Measurements from ENCODE around the gene EFCAB11. TPM values are rescaled to one million over a fixed set of nuclear protein-coding genes. Genes with fewer than 3 reads are reported as not detected.

The EFCAB11 gene
- total and polyA plus RNA-seq, 2 donors (not counting 1 experiment from before 2014, with no cell fraction given) = 2.6 to 4.0 TPM

- TF ChIP-seq EZH2 (IDR thresholded peaks at IDR 0.05; ENCODE audit: low read length, missing control alignments) = no peak
- no peak for TF ChIP-seq CTCF (conservative IDR thresholded peaks at IDR 0.05 in 1 of 2, IDR thresholded peaks at IDR 0.05 in 1 of 2; ENCODE audit: low read depth in 1 of 2, low read length in 2 of 2)
- H3K4me3 ChIP-seq (replicated peaks in 1 of 4; ENCODE audit: control extremely low read depth in 1 of 4, insufficient read depth in 1 of 4, low read depth in 3 of 4, low read length in 4 of 4) = no peak overlapping the region
- H3K27ac ChIP-seq (ENCODE audit: insufficient read depth, low read length) = no peak overlapping the region
- no peak overlapping the region for H3K9ac ChIP-seq (ENCODE audit: insufficient read depth, low read length)
- H3K4me1 ChIP-seq (ENCODE audit: control insufficient read depth, extremely low read depth, insufficient read depth, low read length) = no peaks in the 10 kb centered on the region
- H3K4me2 ChIP-seq (ENCODE audit: extremely low read depth, insufficient read depth, low read length) = no peak overlapping the region
- peaks cover 4% of the 10 kb centered on the region for H3K36me3 ChIP-seq (ENCODE audit: control insufficient read depth, insufficient read depth, low read length)
- H2AFZ ChIP-seq (ENCODE audit: low read length) = no peak overlapping the region
- no peaks in the 10 kb centered on the region for H3K79me2 ChIP-seq (ENCODE audit: control insufficient read depth, insufficient read depth, low read length)
- no peaks in the 10 kb centered on the region for H3K9me3 ChIP-seq (ENCODE audit: control insufficient read depth, insufficient read depth, low read depth, low read length)
- no peaks in the 10 kb centered on the region for H3K27me3 ChIP-seq (ENCODE audit: control insufficient read depth, insufficient read depth, low read length)
- H4K20me1 ChIP-seq (ENCODE audit: control insufficient read depth, extremely low read depth, insufficient read depth, low read length) = no peaks in the 10 kb centered on the region
- no peak for DNase-seq (ENCODE audit: low read depth in 2 of 2)
Observed at GRCh38 chr14:89978656-89979055, 24.1 kb upstream of the EFCAB11 start.

GRCh38 chr14:89977668-89978067 is 23.1 kb upstream of the EFCAB11 start:
- no peak for DNase-seq (ENCODE audit: low read depth in 2 of 2)
- H3K4me1 ChIP-seq (ENCODE audit: control insufficient read depth, extremely low read depth, insufficient read depth, low read length) = no peaks in the 10 kb centered on the region
- H2AFZ ChIP-seq (ENCODE audit: low read length) = no peak overlapping the region

GRCh38 chr14:89973234-89973823 is 18.8 kb upstream of the EFCAB11 start:
- no peak overlapping the region for H3K27ac ChIP-seq (ENCODE audit: insufficient read depth, low read length)
- H3K4me1 ChIP-seq (ENCODE audit: control insufficient read depth, extremely low read depth, insufficient read depth, low read length) = no peaks in the 10 kb centered on the region
- H4K20me1 ChIP-seq (ENCODE audit: control insufficient read depth, extremely low read depth, insufficient read depth, low read length) = no peaks in the 10 kb centered on the region
- peak; percentile 50 to 72 for DNase-seq (ENCODE audit: low read depth in 2 of 2)
- no peaks in the 10 kb centered on the region for H3K27me3 ChIP-seq (ENCODE audit: control insufficient read depth, insufficient read depth, low read length)
- TF ChIP-seq EZH2 (IDR thresholded peaks at IDR 0.05; ENCODE audit: low read length, missing control alignments) = no peak
- TF ChIP-seq CTCF (conservative IDR thresholded peaks at IDR 0.05 in 1 of 2, IDR thresholded peaks at IDR 0.05 in 1 of 2; ENCODE audit: low read depth in 1 of 2, low read length in 2 of 2) = peak; percentile 95 to 96
- H3K4me2 ChIP-seq (ENCODE audit: extremely low read depth, insufficient read depth, low read length) = no peak overlapping the region
- no peak overlapping the region for H3K9ac ChIP-seq (ENCODE audit: insufficient read depth, low read length)
- no peak overlapping the region for H2AFZ ChIP-seq (ENCODE audit: low read length)
- H3K79me2 ChIP-seq (ENCODE audit: control insufficient read depth, insufficient read depth, low read length) = no peaks in the 10 kb centered on the region
- H3K9me3 ChIP-seq (ENCODE audit: control insufficient read depth, insufficient read depth, low read depth, low read length) = no peaks in the 10 kb centered on the region
- H3K36me3 ChIP-seq (ENCODE audit: control insufficient read depth, insufficient read depth, low read length) = peaks cover 8% of the 10 kb centered on the region
- no peak overlapping the region for H3K4me3 ChIP-seq (replicated peaks in 1 of 4; ENCODE audit: control extremely low read depth in 1 of 4, insufficient read depth in 1 of 4, low read depth in 3 of 4, low read length in 4 of 4)

More at GRCh38 chr14:89977668-89978067, 23.1 kb upstream of the EFCAB11 start:
- Histone ChIP-seq H3K79me2 (ENCODE audit: control insufficient read depth, insufficient read depth, low read length) (no peaks in the 10 kb centered on the region), H3K9ac (ENCODE audit: insufficient read depth, low read length) (no peak overlapping the region), H4K20me1 (ENCODE audit: control insufficient read depth, extremely low read depth, insufficient read depth, low read length) (no peaks in the 10 kb centered on the region), H3K4me2 (ENCODE audit: extremely low read depth, insufficient read depth, low read length) (no peak overlapping the region), H3K36me3 (ENCODE audit: control insufficient read depth, insufficient read depth, low read length) (peaks cover 4% of the 10 kb centered on the region), H3K4me3 (replicated peaks in 1 of 4; ENCODE audit: control extremely low read depth in 1 of 4, insufficient read depth in 1 of 4, low read depth in 3 of 4, low read length in 4 of 4) (no peak overlapping the region), H3K27me3 (ENCODE audit: control insufficient read depth, insufficient read depth, low read length) (no peaks in the 10 kb centered on the region), H3K9me3 (ENCODE audit: control insufficient read depth, insufficient read depth, low read depth, low read length) (no peaks in the 10 kb centered on the region), H3K27ac (ENCODE audit: insufficient read depth, low read length) (no peak overlapping the region)
- no peak for TF ChIP-seq EZH2 (IDR thresholded peaks at IDR 0.05; ENCODE audit: low read length, missing control alignments)
- no peak for TF ChIP-seq CTCF (conservative IDR thresholded peaks at IDR 0.05 in 1 of 2, IDR thresholded peaks at IDR 0.05 in 1 of 2; ENCODE audit: low read depth in 1 of 2, low read length in 2 of 2)

All from fibroblast of lung (primary cell).